NOMO-1 treated with DMSO at 0.1 percent for 48 hours (cell line): ENCODE measurements around the gene LOC101059915.

Experiments used
- DNase-seq: peaks from one replicate; lab custom pipeline; 2025; ENCODE audit not compliant: unreplicated experiment; lab: John Stamatoyannopoulos, UW

The LOC101059915 gene

DNA sequence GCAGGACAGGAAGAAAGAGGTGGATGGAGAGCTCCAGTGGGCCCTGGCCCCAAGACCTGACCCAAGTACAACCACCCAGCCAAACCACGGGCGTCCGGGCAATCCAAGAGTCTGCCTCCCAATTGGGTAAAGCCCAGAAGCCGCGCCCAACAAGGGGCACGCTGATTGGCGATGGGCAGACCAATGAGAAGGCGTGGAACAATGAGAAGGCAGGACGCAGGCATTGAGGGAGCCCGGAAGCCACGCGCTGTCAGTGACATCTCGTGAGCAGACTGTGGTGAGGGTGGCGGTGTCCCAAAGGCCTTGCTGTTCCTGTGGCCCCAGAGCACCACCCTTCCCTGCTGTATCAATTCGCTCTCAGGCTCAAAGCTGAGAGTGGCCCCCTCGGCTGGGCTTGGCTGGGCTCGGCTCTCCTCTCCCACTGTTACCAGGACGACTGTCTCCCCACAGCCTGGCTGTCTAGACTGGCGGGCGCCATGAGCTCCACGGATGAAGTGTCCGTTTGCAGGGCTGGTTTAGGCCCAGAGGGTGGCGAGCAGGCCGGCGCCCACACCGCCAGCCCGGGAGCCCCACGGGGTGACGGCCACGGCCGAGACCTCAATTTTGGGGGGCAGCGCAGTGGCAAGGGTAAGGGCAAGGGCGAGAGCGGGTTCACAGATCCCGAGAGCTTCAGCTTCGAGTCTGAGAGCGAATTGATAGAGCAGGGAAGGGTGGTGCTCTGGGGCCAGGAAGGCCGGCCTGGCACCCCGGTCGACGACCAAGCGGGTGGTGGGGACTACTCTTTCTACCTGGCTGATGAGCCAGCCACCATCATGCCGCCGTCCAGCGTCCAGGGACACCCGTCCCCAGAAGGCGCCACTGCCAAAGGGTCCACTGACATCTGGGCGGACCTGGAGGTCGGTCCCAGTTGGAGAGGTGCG, at the start of gene LOC101059915:
Gene LOC101059915, plus strand, starts transcription at position 219 of the 920 bp plus-strand sequence.
- DNase-seq: no peak

DNA sequence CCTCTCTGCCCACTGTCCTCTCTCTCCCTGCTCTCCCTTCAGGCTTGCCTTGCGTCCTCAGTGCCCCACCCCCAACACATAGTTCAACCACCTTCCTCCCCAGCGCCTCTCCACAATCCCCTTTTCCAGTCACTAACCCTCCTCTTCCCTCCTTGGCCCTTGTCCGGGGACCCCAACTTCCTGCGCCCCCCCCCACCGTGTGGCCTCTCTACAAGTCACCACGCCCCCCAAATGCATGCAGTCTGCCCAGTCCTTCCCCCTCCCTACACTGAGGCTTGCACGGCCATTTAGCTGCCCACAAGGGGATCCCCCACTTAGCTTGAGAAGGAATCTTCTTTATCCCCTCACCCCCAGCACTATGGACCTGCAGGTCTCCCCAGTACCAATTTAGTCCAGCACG, 49.6 kb upstream of the LOC101059915 start:
- DNase-seq: no peak

DNA sequence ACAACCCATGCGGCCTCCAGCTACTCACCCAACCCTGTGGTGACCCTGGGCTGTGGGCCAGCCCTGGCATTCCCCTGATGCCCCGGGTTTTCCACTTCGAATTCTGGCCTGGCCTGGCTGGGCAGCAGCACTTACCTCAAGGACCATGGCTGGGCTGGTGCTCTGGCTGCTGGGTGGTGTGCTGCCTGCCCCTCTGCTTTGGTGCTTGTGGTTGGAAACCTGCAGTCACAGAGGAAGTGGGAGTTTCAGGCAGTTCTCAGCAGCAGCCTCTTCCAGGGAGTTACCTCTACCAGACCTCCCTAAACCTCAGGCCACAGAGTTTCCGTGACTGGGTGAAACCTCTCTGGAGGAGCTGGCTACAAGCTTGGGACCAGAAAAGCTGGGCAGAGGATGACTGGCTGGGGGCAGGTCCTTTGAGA, 49.0 kb upstream of the LOC101059915 start, which contains the start of gene CXCR3:
Gene CXCR3, minus strand, starts transcription at position 209 of the 419 bp plus-strand sequence. Its CDS starts 62 bp downstream, at position 147.
- peak; percentile 50 for DNase-seq

DNA sequence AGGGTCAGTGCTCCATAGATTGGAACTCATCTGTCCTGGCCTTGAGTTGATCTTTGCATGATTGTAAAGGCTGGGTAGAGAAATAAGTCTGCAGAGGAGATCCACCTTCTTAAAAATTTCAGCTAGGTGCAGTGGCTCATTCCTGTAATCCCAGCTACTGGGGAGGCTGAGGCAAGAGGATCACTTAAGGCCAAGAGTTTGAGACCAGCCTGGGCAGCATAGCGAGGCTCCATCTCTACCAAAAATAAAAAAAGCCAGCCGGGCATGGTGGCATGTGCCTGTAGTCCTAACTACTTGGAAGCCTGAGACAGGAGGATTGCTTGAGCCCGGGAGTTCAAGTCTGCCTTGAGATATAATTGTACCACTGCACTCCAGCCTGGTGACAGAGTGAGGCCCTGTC, 48.6 kb upstream of the LOC101059915 start:
- DNase-seq: no peak

DNA sequence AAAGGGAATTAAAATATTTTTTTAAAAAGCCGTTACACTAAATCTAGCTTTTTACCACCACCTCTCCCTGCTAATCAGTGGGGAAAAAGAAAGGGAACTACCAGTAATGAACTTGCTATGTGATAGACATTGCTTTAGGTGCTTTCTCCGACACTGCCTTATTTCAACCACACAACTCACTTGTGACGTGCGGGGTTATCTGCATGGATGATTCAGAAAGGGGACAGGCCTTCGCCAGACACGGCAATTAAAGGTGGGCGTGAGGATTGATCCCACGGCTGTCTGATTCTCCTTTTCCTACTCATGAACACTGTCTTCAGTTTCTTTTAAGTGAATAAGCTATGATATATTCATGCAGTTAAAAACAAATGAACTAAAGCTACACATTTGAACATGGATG, 48.2 kb upstream of the LOC101059915 start:
- DNase-seq: peak; percentile 9

DNA sequence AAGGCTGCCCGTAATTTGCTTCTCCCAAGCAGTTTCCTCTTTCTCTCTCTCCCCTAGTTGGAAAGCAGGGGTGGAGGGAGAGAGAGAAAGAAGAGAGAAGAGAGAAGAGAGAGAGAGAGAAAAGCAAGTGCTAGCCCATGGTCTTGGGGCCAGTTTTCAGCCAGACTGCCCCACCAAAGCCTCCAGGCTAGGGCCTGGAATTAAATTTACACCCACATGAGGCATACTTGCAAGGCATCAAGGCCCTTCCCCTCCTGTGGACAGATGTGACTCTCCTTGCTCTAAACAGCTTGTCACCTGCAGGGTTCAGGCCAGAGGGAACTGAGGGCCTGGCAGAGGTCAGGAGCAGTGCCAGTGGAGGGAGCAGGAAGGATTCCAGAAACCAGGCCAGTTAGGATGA, 47.4 kb upstream of the LOC101059915 start:
- no peak for DNase-seq

DNA sequence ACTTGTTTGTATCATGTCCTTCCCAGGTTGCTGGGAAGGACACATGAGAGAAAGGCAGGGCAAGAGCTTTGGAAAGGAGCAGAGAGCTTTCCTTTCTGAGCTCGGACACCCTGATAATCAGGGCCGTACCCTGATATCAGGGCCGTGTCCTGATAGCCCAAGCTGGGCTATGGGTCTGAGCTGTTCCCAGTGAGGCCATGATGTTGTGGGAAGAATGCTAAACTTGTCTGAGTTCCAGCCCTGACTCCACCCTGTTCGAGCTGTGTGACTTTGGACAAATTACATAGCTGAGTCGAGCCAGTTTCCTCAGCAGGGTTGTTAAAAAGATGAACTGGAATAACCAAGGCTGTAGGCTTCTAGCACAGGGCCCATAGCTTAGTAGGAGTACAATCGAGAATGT, 45.7 kb upstream of the LOC101059915 start:
- DNase-seq: no peak

DNA sequence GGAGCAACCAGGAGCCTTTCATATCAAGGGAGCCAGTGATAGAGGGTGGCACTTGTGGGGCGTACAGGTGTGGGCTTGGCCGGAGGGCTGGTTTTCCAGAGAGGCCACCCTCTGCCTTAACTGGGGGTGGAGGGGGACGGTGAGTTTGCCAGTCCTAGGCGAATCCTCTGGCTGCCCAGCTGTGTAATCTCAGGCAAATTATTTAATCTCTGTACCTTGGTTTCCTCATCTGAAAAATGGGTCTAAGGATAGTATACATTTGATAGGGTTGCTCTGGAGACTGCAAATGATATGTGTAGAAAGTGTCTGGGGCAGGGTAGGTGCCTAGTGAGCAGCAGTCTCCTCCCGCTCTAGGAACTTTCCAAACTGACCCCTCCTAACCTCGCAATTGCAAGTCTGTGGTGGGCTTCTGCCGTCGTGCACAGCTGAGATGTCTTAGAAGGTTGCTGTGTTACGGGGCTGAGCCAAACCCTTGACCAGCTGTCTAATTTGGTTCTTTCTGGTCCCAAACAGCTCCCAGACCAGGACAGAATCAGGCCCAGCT, 45.2 kb upstream of the LOC101059915 start:
- DNase-seq: no peak

DNA sequence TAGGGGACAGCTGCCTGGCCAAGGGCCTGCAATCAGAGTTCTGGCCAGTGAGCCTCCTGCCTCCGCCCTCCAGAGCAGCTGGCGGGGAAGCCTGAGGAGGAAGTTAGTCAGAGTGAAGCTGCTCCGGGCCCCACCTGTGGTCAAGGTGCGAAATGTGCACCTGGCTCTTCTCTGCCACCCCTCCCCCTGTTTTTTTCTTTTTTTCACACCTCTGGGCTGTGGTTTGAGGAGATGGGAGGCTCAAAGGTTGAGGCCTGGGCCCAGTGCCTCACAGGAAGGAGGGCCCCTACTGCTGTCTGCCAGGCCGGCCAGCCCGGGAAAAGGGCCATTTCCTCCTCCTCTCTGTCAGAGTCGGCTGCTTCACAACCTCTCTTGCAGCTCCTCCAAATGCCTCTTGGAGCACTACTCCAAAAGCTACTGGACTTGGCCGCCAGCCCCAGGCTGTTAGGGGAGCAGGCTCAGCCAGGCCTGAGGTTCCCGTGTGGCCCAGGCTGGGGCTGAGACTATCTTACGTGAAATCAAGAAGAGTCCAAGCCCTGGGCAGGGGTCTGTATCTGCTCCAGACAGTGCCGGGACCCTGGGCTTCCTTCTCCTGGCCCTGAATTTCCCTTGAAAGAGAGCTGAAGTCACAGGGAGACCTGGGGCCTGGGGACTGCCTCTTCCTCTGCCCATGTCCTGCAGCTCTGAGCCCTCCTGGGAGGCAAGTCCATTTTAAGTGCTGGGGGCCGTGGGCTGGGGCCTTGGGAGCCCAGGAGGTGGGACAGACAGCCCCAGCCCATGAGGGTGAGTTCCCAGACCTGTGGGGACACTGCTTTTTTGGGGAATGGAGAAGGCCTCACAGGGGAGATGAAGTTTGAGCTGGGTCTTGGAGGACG, 44.5 kb upstream of the LOC101059915 start:
- DNase-seq: peak; percentile 72

DNA sequence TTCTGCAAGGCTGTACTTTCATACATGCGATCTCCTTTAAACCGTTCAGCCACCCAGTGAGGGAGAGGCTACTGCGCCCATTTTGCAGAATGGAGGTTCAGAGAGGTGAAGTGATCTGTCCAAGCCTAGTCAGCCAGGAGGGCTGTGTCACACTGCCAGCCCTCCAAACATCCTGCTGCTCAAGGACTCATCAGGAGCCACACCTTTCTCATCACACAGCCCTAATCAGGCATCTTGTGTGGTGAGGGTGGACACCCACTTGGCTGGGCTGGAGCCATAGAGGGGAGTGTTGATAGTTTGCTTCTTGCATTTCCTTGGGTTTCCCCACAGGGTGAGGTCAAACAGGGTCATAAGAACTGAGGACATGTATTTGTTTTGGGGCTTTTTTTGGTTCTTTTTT, 43.6 kb upstream of the LOC101059915 start:
- DNase-seq: no peak

DNA sequence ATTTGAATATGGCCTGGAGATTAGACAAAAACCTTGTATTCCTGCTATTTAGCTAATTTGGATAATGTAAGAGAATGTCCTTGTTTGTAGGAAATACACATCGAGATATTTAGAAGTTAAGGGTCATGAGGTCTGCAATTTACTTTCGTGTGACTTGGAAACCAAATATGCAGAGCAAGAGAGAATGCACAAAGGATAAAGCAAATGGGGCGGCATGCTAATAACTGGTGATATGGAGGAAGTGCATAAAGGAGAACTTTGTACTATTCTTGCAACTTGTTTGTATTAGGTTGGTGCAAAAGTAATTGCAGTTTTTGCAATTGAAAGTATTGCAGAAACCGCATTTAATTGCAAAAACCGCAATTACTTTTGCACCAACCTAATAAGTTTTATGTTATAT, 41.9 kb upstream of the LOC101059915 start:
- DNase-seq: no peak

DNA sequence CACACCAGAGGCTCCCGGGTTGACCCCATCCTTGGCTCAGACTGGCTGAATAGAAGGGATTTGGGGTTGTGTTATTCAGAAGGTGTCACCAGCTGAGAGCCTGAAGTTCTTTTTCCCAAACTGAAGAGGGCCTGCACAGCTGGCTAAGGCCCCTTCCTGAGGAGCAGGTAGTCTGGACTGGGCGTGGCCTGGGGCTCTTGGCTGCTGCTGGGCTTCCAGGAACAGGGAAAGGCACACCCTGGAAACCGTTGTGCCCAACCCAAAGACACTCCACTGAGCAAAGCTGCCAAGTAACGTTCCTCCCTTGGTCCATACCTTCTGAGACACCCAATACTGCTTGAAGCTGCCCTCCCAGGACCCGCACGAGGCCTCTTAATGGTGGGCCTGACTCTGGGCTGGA, 40.8 kb upstream of the LOC101059915 start:
- no peak for DNase-seq

DNA sequence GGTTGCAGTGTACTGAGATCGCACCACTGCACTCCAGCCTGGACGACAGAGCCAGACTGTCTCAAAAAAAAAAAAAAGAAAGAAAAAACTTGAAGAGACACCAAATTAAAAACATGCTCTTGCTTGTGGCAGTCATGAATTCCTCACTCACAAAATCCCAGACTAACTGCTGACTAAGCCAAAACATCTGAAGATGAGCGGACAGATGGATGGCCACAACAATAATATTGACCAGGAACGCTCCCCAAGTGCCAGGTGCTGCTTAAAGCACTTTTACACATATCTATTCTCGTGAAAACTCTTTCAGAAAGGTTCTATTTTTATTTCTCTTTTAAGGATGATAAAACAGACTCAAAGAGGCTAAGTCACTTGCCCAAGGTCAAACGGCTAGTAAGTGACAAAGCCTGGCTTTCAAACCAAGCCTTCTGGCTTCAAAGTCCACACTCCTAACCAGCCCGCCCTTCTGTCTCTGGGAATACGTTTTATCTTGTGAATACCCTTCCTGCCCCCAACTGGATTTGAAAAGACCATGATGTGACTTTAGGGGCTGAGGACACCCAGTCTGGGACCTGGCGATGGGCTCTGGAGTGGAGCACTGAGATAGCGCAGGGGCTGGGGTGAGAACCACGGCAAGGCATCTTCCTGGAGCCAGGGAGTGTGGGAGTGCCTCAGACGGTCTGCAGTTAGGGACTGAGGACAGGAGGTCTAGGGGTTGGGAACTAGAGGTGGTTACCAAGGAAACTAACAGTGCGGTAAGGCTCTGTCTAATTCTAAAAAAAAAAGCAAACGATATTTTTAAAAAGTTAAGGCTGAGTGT, 39.5 kb upstream of the LOC101059915 start:
- DNase-seq: no peak

DNA sequence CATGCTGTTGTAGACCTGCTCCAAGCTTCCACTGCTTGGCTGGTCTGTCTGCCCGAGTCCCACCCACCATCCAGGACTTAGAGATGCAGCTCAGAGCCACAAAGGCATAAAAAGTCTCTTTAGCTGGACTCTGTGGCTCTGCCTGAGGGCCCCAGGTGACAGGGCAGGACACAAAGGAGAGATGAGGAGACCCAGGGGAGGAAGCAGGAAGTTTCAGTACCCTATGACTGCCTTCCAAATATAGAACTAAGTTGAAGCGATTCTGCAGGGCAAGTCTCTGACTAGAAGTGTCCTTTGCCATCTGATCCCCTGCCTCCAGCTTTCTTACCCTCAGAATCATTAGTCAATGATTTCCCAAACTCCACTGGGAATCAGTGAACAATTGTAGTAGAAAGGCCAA, 37.9 kb upstream of the LOC101059915 start:
- no peak for DNase-seq

DNA sequence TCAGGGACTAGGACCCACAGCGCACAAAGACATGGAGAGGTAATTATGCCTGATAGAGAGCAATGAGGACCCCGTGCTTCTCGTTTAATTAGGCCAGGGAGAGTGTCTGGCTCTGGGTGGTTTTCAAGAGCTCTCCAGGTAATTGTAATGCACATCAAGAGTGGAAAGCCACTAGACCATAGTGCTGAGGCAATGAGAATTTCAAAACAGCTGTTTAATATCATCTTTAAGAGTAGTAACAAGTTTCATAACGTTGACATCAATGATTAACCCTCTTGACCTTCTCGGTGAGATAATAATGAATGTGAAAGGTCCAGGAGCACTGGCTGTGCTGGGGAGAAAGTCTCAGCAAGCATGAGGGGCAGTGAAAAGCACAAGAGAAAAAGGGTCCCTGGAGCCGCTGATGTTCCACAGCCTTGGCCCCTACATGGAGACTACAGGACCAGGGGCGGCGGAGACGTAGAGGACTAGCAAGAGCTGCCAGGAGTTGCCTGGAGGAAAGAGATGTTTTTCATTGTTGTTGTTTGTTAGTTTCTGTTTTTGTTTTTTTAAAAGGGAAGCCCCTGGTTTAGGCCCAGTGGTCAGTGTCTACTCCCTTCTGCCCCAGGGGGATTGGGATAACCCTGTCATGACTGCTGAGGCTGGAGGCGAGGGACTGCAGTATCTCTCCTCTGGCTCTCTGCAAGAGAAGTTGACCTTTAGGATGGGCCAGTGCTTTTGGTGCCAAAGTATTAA, 34.3 kb upstream of the LOC101059915 start:
- DNase-seq: no peak

DNA sequence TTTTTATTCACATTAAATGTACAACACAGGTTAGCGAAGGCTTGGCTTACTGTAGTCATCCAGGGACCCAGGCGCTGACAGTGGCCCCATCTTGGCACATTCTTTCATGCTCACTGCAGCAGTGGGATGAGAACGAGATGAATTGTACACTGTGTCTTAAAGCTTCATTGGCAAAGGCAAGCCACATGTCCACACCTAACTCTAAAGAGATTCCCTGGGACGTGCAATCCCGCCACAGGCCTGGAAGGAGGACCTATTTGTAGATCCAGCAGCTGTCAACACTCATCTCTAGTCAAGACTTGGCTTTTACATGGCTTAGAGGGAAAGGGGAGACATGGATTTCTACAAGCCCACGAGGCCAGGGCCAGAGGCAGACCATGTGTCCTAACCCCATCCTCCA, 33.0 kb upstream of the LOC101059915 start:
- no peak for DNase-seq

DNA sequence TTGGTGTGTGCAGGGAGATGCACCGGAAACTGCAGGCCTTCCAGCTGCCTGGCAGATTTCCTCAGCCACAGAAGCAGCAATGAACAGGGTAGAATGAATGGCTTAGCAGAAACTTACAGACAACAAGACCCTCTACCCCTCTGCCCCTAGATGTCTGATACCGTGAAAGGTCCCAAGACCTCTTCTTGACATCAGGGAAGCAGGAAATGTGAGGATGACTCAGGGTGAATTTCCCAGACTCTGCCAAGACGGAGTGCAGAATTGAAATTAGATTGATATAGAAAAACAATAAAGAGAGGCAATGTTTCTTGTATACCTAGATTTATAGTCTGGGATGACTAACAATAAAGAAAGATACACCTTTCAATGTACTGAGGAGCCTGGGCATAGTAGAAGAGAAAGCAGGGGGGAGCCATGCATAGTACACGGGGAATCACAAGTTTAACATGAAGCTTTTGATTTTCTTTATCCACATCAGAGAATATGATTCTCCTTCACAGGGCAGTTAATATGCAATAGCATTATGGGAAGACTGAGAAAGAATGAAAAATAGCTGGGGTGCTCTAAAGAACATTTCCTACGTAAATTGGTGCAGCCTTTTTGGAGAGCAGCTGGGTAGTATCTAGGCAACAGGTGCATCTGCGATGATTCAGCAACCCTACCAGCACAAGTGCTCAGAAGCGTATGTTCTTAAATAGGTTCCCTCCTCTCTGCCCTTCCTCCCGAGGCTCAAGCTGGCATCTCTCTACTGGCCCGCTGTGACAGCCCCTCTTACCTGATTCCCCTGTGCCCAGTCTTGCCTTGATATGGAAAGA, 30.7 kb upstream of the LOC101059915 start:
- no peak for DNase-seq

DNA sequence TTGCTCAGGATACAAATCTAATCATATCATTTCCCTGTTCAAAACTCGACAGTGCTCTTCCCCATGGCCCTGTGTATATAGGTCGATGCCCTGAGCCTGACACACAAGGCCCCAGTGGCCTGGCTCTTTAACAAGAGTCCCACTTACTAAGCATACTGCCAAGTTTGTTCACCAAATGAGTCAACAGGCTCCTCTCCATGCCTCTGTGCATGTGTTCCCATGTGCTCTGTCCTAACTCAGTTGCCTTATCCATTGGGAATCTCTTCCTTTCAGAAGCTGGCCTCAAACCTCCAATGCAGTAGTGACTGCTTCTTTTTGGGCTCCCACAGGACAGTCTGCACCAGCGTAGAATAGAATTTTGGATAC, 30.1 kb upstream of the LOC101059915 start:
- no peak for DNase-seq

DNA sequence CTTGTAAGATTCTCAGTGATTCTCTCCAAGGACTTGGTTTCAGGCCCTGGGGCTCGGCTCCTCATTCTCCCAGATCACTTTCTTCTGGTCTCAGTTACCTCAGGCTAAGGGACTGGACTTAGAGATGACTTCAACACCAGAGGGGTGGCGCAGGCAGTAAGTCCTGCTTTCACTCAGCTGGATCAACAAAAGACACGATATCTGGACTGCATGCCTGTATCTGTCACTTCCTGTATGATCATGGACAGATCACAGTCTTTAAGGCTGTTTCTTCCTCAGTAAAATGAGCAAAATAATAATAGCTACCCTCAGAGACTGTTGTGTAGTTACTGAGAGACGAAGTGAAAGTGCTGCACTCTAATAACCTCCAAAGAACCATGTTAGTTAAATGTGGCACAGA, 29.5 kb upstream of the LOC101059915 start:
- no peak for DNase-seq
